Caco-2 (cell line): ENCODE measurements around the gene MYL2. TPM values are rescaled to one million over a fixed set of nuclear protein-coding genes. Genes with fewer than 3 reads are reported as not detected.

ENCODE experiments used
- BruUV-seq: library from RNA; stranded (reverse); fragments of 400-500 nt; replicated peaks from 2 replicates; lab custom pipeline; 2021; lab: Mats Ljungman, UMichigan
- CTCF ChIA-PET: fragments of 300-600 bp; sonication (Branson Sonifier 250); formaldehyde crosslinking; loops from one replicate; lab custom pipeline; 2022; ENCODE audit warnings: antibody characterized with exemption; lab: Charles Lee
- POLR2A ChIA-PET: fragments of 300-600 bp; sonication (Branson Sonifier 250); formaldehyde crosslinking; loops from one replicate; lab custom pipeline; 2022; ENCODE audit warnings: antibody characterized with exemption; lab: Charles Lee
- DNase-seq, 2 experiments: peaks; one replicate each; pipeline versions ENCODE4 v3.0.0 to v3.0.0-alpha.2; 2020 to 2022
- H3K27me3 ChIP-seq: replicated peaks from 2 replicates; pipeline ENCODE4 v1.6.0; 2011; ENCODE audit warnings: low read length; ENCODE audit not compliant: control insufficient read depth, insufficient read depth
- H3K36me3 ChIP-seq: 2 replicates; pipeline ENCODE4 v1.5.1; 2011; ENCODE audit warnings: low read length; ENCODE audit not compliant: control insufficient read depth, insufficient read depth
- H3K4me1 ChIP-seq: fragments of 250-450 bp; sonication (Bioruptor Pico); 2 replicates; pipeline ENCODE4 v1.5.1; 2020; ENCODE audit warnings: mild to moderate bottlenecking
- H3K4me3 ChIP-seq: 2 replicates; pipeline ENCODE4 v1.5.1; 2011; ENCODE audit warnings: low read depth, mild to moderate bottlenecking, control low read depth, low read length
- H3K9me3 ChIP-seq: fragments of 250-450 bp; sonication (Bioruptor Pico); 2 replicates; pipeline ENCODE4 v1.5.1; 2020; ENCODE audit warnings: mild to moderate bottlenecking, moderate library complexity
- H3K27ac Mint-ChIP-seq: one replicate; pipeline ENCODE4 v1.8.0; 2022; ENCODE audit warnings: mixed read lengths; ENCODE audit not compliant: unreplicated experiment
- H3K27me3 Mint-ChIP-seq: one replicate; pipeline ENCODE4 v1.8.0; 2022; ENCODE audit warnings: mixed read lengths; ENCODE audit not compliant: insufficient read depth, unreplicated experiment
- H3K36me3 Mint-ChIP-seq: one replicate; pipeline ENCODE4 v1.8.0; 2022; ENCODE audit warnings: mild to moderate bottlenecking, mixed read lengths; ENCODE audit not compliant: insufficient read depth, unreplicated experiment
- H3K4me1 Mint-ChIP-seq: one replicate; pipeline ENCODE4 v1.8.0; 2022; ENCODE audit warnings: low read depth, mixed read lengths; ENCODE audit not compliant: unreplicated experiment
- H3K4me3 Mint-ChIP-seq: one replicate; pipeline ENCODE4 v1.8.0; 2022; ENCODE audit warnings: mild to moderate bottlenecking, moderate library complexity, mixed read lengths; ENCODE audit not compliant: unreplicated experiment
- H3K9me3 Mint-ChIP-seq: one replicate; pipeline ENCODE4 v1.8.0; 2022; ENCODE audit warnings: mixed read lengths; ENCODE audit not compliant: unreplicated experiment
- CTCF ChIP-seq, 2 experiments: fragments of 200-600 bp in 1 of 2; IDR thresholded peaks; 1 replicate in 1 of 2; 2 replicates in 1 of 2; pipeline versions ENCODE4 v1.5.1 to v1.8.0; 2011 to 2022; ENCODE audit warnings: antibody characterized with exemption in 1 of 2, control low read depth in 1 of 2, inconsistent platforms in 1 of 2, low read depth in 1 of 2, low read length in 1 of 2, mild to moderate bottlenecking in 1 of 2, moderate library complexity in 1 of 2; ENCODE audit not compliant: insufficient read depth in 1 of 2, severe bottlenecking in 1 of 2, unreplicated experiment in 1 of 2
- intact Hi-C: fragments of 100-400 bp; cut with micrococcal nuclease; formaldehyde crosslinking; loops from one replicate; pipeline ENCODE4 v1.10.0; 2022; ENCODE audit not compliant: unreplicated experiment
- total RNA-seq: library from RNA; stranded (reverse); gene quantifications from 2 replicates; pipeline ENCODE4 v1.2.3, GENCODE V29; 2022

MYL2 gene
- total RNA-seq, 1 experiment from 2014 or later, result not detected

GRCh38 chr12:110913119-110914056 lies 7.0 kb downstream of the MYL2 start:
- Histone ChIP-seq H3K9me3 (no peaks in the 10 kb centered on the region), H3K36me3 (no peaks in the 10 kb centered on the region), H3K27me3 (no peaks in the 10 kb centered on the region), H3K4me3 (no peak overlapping the region), H3K4me1 (peaks cover 4% of the 10 kb centered on the region; the same call in 1 of the 2 replicates)
- no peak overlapping the region for H3K4me3 Mint-ChIP-seq
- no peak for TF ChIP-seq CTCF (IDR thresholded peaks at IDR 0.05; ENCODE audit: insufficient read depth in 1 of 2, low read depth in 1 of 2, low read length in 1 of 2, severe bottlenecking in 1 of 2, unreplicated experiment in 1 of 2)
- no peaks in the 10 kb centered on the region for H3K36me3 Mint-ChIP-seq
- no peak overlapping the region for H3K27ac Mint-ChIP-seq
- BruUV-seq, result no TSS peak
- ChIA-PET POLR2A (no interaction called here), CTCF (no interaction called here)
- H3K27me3 Mint-ChIP-seq, result no peaks in the 10 kb centered on the region
- intact Hi-C loops, result no loop called here
- no peak for DNase-seq
- no peaks in the 10 kb centered on the region for H3K9me3 Mint-ChIP-seq
- no peaks in the 10 kb centered on the region for H3K4me1 Mint-ChIP-seq

- H3K27me3 ChIP-seq, result no peaks in the 10 kb centered on the region
- Mint-ChIP-seq H3K27me3 (no peaks in the 10 kb centered on the region), H3K27ac (no peak overlapping the region), H3K36me3 (no peaks in the 10 kb centered on the region), H3K4me1 (no peaks in the 10 kb centered on the region), H3K9me3 (no peaks in the 10 kb centered on the region), H3K4me3 (no peak overlapping the region)
- DNase-seq, result no peak
- H3K9me3 ChIP-seq, result no peaks in the 10 kb centered on the region
- TF ChIP-seq CTCF (IDR thresholded peaks at IDR 0.05; ENCODE audit: insufficient read depth in 1 of 2, low read depth in 1 of 2, low read length in 1 of 2, severe bottlenecking in 1 of 2, unreplicated experiment in 1 of 2), result no peak
- no peaks in the 10 kb centered on the region for H3K36me3 ChIP-seq
- no TSS peak for BruUV-seq
- H3K4me1 ChIP-seq, result peaks cover 3% of the 10 kb centered on the region; the same call in 1 of the 2 replicates
- CTCF ChIA-PET, result no interaction called here
- no peak overlapping the region for H3K4me3 ChIP-seq
- intact Hi-C loops, result no loop called here
- POLR2A ChIA-PET, result no interaction called here
Observed at GRCh38 chr12:110912263-110912662, 8.1 kb downstream of the MYL2 start.

DNA sequence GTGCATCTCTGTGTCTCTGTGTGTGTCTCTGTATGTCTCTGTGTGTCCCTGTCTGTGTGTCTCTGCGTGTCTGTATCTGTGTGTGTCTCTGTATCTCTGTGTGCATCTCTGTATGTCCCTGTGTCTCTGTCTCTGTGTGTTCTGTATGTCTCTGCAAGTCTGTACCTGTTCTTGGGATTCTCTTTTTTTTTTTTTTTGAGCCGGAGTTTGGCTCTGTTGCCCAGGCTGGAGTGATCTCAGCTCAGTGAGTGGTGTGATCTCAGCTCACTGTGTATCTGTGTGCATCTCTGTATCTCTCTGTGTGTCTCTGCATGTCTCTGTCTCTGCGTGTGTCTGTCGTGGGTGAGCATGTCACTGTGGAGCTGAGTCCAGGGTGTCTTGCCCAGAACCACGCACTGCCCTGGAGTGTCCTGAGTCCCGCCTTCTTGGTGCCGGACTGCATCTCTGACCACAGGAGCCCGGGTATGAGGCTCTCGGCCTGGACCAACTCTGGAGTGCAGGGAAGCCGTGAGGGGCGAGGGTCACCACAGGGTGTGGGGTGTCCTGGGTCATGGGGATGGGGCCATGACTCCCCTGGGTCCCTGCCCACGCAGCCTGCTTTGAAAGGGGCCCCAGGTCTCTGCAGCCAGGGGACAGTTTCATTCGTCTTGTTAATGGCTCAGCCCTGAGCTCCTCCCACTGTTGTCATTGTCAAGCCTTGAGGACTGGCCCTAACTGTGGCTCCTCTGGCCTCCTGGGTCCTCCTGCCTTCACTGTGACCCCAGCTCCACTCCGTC lies 11.8 kb downstream of the MYL2 start:
- no peak overlapping the region for H3K27ac Mint-ChIP-seq
- no peak for TF ChIP-seq CTCF (IDR thresholded peaks at IDR 0.05; ENCODE audit: insufficient read depth in 1 of 2, low read depth in 1 of 2, low read length in 1 of 2, severe bottlenecking in 1 of 2, unreplicated experiment in 1 of 2)
- no peak overlapping the region for H3K4me3 ChIP-seq
- DNase-seq, result no peak
- no peaks in the 10 kb centered on the region for H3K27me3 Mint-ChIP-seq
- H3K9me3 ChIP-seq, result no peaks in the 10 kb centered on the region
- no peaks in the 10 kb centered on the region for H3K4me1 ChIP-seq
- no peaks in the 10 kb centered on the region for H3K4me1 Mint-ChIP-seq
- H3K9me3 Mint-ChIP-seq, result no peaks in the 10 kb centered on the region
- intact Hi-C loops, result no loop called here
- CTCF ChIA-PET, result interaction anchor here (0.6 kb wide), 1 partner anchor 205 kb away, joined by 3 read pairs; no protein-coding TSS in a partner anchor
- H3K4me3 Mint-ChIP-seq, result no peak overlapping the region
- H3K36me3 ChIP-seq, result no peaks in the 10 kb centered on the region
- H3K27me3 ChIP-seq, result no peaks in the 10 kb centered on the region
- no TSS peak for BruUV-seq
- peaks cover 5% of the 10 kb centered on the region for H3K36me3 Mint-ChIP-seq
- POLR2A ChIA-PET, result no interaction called here
